Amniotic stem cell (primary cell): ENCODE measurements around the gene CGREF1.

Experiments used
- DNase-seq: peaks from one replicate; lab custom pipeline; 2025; lab: John Stamatoyannopoulos, UW

Gene CGREF1, protein sequence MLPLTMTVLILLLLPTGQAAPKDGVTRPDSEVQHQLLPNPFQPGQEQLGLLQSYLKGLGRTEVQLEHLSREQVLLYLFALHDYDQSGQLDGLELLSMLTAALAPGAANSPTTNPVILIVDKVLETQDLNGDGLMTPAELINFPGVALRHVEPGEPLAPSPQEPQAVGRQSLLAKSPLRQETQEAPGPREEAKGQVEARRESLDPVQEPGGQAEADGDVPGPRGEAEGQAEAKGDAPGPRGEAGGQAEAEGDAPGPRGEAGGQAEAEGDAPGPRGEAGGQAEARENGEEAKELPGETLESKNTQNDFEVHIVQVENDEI

DNA sequence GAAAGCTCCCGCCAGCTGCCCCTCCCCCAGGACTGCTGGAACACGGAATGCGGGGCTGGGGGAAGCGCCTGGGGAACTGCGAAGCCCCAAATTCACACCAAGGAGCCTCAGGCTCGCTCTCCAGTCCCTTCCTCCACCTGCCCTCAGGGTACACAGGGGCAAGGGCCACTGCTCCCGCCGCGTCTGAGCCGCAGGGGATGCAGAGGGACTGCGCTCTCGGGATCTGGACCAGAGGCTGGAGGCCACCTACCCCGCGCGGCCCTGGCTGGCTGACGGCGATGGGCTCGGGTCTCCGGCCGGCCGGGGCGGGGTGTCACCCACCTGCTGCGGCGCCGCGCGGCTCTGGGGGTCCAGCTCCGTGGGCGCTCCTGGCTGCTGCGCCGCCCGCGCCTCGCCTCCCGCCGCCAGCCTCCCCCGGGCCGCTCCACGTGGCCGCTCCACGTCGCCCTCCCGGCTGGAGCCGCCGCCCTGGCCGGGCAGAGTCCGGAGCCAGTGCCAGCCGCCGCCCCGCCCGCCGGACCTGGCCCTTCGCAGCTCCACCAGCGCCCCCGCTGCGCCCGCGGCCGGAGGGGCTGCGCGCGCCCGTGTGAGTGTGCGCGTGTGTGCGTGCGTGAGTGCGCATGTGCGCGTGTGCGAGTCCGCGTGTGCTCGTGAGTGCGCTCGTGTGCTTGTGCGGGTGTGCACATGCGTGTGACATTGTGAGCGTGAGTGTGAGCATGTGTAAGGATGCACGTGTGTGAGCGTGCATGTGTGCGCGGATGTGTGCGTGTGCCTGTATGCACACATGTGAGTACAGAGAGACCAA, at the start of gene CGREF1:
Gene CGREF1, minus strand, starts transcription at position 604 of the 805 bp plus-strand sequence. CDS start 14,762 bp downstream, outside the sequence.
- no peak for DNase-seq

DNA sequence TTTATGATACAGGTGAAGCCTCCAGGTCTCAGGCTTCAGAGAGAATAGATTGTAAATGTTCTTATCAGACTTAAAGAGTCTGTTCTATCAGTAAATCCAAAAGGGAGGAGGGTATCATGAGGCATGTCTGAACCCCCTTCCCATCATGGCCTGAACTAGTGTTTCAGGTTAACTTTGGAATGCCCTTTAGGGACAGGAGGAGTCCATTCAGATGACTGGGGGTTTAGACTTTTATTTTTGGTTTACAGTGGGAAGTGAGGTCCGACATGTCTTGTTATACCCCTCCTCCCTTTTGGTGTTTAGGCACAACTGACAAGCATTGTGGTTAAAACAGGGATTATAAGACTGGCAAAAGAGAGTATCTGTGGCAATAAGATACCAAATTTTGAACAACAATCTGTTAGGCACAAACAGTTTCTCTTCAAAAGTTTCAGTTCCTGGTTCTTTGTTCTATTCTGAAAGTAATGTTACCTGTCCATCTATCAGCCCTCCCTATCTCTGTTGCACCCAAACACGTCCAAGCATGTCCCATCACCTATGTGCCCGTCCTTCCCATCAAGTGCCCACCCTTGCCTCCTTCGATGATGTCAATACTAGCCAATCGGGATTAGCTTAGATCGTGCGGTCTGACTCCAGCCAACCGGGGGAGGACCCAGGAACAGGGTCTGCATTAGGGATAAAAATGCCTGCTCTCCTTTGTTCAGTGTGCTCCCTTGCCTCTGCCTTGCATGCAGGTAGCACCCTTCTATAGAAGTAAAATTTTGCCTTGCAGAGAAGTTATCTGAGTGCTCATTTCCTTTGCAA, 46.2 kb upstream of the CGREF1 start:
- DNase-seq, result no peak

DNA sequence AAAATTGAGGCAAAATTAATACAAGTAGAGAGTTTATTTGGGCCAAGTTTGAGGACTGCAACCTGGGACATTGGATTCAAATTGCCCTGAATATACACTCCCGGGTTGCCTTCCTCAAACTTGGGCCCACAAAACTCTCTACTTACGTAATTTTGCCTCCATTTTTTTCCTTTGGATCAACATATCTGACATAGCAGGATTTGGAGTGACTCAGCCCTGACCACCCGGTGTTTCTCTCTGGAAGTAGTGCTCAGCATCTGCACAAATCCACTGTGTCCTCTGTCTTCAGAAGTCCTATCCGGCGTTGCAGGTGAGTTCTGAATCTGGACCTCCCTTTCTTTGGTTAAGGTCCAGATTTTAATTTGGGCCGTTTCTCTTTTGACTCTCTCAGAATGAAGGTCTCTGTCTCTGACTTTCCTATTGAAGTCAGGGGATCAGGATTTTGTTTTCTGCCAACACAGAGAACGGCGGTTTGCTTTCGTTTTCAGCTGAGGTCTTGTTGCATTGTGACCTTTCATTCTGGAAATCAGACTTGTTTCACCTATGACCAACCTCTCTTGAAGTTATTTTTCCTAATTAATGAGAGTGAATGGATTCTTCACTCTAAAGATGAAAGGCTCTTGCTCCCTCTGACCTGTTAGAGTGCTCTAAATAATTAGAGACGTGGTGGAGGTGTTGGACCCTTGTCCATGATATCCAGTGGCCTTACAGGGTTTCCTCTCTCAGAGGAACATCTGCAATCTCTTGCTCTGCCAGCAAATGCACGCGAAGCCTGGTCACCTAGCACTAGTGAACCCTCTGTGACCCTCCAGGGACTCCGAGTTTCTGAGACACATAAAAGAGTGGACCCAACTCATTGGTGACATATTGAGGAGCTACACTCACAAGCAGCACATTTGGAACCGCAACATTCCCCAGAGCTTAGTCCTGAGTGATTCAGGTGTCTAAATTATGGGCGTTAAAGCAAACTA, 43.5 kb upstream of the CGREF1 start:
- no peak for DNase-seq

DNA sequence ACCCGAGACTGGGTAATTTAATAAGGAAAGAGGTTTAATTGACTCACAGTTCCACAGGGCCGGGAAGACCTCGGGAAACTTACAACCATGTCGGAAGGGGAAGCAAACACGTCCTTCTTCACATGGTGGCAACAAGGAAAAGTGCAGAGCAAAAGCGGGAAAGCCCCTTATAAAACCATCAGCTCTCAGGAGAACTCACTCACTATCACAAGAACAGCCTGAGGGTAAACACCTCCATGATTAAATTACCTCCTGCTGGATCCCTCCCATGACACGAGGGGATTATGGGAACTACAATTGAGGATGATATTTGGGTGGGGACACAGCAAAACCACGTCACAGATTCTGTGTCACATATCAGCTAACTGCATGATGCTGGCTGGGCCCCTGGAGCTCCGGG, 41.3 kb upstream of the CGREF1 start:
- DNase-seq, result no peak

DNA sequence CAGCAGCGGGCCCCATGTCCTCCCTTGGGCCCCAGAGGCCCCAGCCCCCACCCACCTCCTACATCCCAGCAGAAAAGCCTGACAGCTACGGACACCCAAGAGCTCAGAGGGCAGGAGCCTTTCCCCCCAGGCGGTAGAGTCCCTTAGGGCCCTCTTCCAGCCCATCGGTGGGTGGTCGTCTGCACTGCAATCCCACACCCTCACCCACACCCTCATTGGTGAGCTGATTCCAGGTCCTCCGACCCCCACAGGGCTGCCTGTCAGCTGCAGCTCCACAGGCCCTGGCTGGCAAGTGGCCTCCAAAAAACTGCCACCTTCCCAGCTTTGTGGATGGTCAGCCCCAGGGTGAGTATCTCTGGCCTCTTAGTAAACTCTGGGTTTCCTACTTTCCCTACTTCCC, 40.3 kb upstream of the CGREF1 start:
- no peak for DNase-seq

DNA sequence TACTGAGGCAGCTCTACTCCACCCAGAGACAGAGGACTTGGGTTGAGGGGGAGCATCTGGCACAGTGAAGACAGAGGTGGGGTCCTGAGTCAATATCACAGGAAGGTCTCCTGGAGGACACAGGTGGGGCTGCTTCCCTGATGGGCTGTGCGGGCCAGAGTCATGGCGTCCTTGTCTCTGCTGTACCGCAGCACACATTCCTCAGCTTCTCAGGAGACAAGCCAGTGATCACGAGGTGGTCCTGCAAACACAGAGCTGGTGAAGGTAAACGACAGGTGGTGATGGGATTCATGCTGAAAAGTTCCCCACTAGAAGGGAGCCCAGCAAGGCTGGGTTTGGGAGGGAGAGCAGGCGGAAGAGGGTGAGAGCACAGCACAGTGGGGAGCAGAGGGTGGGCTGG, 39.5 kb upstream of the CGREF1 start:
- no peak for DNase-seq

DNA sequence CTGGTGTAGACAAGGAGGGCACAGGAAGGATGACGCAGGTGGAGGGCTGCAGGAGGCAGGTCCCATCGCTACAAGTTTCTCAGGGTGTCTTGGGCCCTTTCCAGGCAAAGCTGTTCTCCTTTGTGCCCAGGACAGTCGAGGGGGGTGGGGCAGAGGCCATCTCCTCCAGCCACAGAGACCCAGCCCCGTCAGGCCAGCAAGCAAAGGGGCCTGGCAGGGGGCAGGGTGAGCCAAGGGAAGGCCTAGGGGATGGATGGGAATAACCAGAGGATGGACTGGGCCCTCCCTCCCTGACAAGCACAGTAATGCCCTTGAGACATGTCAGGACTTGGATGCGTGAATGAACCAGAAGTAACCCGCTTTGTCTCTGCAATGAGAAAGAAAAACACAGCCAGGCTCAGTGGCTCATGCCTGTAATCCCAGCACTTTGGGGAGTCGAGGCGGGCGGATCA, 36.2 kb upstream of the CGREF1 start:
- DNase-seq, result no peak

DNA sequence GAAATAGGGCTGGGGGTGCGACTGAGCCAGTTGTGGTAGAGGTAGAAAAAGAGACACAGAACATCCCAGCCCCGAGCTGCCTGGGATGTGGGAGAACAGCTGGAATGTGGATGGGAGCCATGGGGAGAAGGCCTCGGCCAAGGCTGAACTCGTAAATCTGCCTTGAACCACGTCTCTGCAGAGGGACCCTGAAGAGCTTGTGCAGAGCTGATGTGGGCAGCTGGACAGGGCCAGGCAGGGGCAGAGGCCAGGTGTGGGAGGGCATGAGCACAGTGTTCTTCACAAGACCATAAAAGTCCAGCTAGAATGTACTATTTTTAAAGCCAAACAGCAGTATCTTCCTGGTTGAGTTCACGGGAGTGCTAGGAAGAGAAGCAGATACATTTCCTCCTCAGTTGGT, 35.6 kb upstream of the CGREF1 start:
- no peak for DNase-seq

DNA sequence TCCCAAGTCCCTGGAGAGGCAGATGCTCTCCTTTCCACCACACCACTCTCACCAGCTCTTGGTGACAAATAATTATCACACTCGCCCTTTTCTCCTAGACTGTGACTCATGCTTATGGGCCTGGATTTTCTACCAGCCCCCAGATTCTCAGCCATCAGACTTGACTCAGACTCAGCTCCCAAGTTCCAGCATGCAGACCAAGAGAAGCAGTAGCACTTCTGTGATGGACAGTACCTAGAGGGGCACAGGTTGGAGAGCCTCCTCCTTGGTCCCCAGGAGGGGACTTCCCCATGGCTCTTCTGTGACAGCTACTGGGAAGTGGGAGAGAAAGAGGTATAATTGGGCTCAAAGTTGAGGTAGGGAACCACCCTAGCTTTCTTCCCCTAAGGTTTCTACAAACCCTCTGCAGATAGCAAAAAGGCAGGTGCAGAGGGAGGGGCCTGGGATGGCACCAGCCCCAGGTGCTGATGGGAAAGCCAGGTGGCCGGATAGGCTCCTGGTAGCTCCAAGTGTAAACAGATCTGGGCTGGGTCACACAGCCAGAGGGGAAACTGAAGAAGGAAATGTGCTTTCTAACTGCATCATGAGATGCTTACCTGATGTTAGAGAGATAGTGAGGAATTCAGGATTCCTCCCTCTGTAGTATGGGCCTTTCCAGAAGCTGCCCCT, 34.0 kb upstream of the CGREF1 start:
- no peak for DNase-seq

DNA sequence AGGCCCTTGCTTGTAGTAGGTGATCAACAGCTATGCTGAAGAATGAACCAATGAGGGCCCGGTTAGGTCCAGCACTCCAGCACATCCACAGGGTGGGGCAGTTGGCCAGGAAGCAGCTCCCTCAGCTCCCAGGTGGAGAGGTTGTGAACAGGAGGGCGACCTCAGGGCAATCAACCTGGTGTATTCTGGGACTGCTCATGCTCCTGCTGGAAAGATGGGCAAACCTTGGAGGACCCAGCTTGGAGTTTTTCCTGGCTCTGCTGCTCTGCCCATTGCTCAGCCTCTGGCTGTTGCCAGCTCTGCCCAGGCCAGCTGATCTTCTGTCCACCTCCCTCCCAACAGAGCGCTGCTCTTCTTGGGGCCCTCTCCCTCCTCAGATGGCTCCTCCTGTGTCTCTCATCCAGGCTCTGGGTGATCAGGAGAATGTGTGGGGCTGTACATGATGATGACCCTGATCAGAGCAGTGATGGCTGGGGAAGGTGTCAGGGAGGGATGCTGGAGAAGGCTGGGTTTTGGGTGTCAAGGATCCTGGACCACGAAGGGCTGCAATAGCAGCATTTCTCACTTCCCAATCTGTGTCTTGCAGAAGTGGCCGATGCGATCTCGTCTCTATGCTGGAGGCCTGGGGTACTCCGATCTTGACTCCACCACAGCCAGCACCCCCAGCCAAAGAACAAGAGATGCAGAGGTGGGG, 33.3 kb upstream of the CGREF1 start:
- no peak for DNase-seq

DNA sequence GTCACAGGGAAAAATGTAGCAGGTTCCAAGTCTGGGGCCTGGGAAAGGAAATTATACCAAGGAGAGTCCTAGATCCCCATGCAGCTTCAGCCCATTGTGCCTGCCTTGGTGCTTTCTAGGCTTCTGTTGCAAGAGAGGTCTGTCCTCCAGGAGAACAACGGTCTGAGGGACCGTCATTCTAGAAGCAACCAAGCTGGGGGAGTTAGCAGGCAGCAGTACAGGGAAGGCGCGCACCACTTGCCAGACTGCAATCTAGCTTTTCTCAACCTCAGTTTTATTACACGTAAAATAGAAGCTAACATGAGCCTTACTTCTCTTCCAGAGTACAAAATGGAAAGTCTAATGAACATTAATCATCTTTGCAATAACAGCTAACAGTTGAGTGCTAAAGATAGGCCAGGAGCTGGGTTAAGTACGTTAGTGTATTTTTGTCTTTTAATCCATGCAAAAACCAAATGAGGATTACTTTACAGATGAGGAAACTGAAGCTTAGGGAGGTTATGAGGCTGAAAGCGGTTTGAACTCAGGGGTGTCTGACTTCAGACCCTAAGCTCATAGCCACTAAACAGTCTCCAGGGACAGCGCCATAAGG, 31.8 kb upstream of the CGREF1 start:
- no peak for DNase-seq

DNA sequence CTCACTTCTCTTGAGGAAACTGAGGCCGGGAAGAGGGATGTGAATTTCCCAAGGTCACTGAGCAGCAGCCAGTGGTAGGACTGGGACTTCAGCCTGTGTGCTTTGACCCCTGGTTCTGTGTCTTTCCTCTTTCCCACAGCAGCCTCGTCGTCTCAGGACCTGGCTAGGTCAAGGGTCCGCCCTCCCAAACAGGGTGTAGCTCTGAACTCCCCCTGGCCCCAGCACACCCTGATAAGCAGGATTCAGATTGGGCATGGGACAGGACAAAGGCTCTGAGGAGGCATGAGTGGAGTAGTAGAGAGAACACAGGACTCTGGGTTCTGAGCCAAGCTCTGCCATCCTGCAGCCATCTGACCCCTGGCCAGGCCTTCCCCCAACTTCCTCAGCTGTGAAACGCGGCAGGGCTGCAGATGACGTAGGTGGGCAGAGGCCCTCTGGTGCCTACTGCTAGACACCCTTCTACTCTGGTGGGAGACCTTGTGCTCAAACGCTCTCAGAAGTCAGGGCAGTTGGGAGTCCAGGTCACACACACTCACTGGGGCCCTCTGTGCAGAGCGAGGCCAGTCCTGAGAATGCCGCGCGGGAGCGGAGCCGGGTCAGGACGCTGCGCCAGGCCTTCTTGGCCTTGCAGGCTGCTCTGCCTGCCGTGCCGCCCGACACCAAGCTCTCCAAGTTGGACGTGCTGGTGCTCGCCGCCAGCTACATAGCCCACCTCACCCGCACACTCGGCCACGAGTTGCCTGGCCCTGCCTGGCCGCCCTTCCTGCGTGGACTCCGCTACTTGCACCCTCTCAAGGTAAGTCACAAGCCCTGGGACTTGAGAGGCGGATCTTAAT, 30.9 kb upstream of the CGREF1 start:
- no peak for DNase-seq

DNA sequence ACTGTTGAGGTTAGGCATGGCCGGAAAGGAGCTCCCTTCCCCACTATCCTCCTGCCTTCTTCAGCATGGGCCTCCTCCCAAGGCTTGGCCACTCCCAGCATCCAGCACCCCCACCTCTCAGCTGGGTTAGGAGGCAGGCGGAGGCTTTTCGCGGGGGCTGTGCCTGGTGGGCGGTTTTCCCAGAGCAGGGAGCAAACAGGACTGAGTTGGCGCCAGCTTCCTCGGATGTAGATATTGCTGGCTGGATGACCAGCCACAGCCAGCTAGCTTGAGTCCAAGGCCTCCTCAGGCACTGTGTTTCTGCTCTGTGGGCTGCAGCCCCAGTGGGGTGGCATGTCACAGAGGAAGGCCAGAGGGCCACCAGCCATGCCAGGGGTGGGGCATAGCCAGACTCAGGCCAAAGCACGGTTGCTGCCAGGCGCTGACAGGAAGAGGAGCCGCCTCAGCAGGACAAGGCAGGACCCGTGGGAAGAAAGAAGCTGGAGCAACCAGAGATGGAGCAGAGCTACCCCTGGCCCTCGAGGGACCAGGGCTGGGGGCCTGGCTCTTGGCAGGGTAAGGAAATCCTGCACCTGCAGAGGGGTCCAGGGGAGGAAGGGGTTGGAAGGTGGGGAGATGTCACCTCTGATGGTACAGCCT, 30.0 kb upstream of the CGREF1 start, which contains the start of gene TCF23:
Gene TCF23, plus strand, starts transcription at position 204 of the 639 bp plus-strand sequence. Its CDS starts 130 bp downstream, at position 334.
- no peak for DNase-seq

DNA sequence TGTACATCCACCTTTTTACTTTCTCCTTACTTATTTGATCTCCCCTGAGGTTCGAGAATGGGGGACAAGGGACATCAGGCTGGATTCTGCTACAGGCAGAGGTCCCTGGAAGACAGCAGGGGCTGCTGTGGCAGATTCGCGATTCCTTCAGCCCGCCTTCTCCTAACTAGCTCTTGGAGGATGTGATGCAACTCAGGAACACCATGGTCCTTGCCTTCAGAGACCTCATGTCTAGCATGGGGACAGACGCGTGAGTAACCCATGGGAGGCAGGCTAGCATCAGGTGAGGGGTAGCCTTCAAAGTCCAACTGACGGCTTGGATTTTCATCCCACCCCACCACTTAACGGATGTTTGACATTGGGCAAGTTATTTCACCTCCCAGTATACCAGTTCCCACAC, 29.0 kb upstream of the CGREF1 start:
- no peak for DNase-seq

DNA sequence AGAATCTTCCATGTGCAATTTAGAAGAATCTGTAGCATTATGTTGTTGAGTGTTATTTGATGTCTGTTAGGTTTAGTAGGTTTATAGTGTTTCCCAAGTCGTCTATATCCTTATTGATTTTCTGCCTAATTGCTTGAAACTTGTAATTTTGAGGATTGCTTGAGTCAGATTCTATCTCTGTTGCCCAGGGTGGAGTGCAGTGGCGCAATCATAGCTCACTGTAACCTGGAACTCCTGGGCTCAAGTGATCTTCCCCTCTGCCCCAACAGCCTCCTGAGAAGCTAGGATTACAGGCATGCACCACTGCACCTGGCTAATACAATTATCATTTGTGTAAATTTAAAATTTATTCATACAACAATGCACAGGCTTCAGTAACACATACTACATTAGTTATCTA, 26.8 kb upstream of the CGREF1 start:
- DNase-seq, result no peak

DNA sequence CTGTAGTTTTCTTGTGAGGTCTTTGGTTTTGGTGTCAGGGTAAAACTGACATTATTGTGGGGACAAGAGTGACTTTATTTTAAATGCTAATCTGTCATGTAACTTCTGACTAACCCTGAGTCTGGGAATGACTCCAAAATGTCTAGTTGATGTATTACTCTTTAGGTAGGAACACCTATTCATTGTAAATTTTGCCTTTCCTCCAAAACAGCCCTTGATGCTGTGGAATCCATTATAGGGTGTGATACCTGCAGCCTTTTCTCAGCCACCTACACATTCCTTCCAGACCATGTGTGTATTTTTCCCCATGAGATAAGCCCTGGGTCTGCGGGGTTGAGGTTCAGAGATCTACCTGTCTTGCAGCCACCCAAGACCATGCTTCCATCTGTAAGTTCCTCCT, 24.4 kb upstream of the CGREF1 start:
- no peak for DNase-seq

DNA sequence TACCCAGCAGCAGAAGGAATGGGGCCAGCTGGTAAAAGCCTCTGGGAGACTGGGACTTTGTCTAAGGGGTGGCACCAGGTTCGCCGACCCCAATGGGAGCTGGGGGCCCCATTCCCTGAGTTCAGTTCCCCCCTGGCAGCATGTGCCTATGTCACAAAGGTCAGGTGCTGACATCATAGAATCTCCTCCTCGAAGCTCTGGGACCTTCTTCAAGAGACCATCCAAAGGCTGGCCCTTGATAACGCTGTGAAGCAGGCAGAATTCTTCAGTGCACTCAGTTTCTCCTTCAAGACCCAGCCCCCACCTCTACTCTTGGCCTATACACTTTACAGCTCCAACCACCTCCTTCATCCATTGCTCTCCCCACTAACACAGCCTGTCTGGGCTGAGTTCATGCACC, 20.4 kb upstream of the CGREF1 start, which contains the start of gene PRR30:
Gene PRR30, minus strand, starts transcription at position 101 of the 400 bp plus-strand sequence. CDS start 1,081 bp downstream, outside the sequence.
- no peak for DNase-seq

DNA sequence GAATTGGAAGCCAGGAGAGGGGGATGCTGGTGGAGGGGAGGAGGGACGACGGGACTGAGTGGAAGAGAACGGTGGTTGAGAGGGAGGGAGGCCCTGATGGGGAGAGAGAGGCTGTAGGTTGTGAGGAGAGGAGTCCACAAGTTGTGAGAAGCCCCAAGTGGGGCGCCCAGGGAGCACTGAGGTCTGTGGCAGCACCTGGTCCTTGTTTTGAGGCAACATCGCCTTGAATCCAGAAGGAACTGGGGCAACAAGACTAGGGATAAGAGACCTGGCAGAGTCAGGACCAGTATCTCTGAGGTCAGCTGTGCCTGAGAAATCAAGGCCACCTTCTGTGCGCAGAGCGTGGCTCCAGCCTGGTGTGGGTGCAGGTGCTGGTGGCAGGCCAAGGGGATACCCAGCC, 19.2 kb upstream of the CGREF1 start:
- DNase-seq, result no peak
